Measurements from ENCODE around the gene FKBP14. TPM values are rescaled to one million over a fixed set of nuclear protein-coding genes. Genes with fewer than 3 reads are reported as not detected.
A peak's percentile ranks its signal among the peaks of the same experiment; 100 is the strongest.

Gene FKBP14
- total and polyA plus RNA-seq, 2 donors = 9.1 to 79.1 TPM

- Histone ChIP-seq H3K4me3 (ENCODE audit: low read depth, low read length) (no peak overlapping the region), H3K36me3 (ENCODE audit: insufficient read depth) (peaks cover 2% of the 10 kb centered on the region), H3K27ac (ENCODE audit: low read depth) (no peak overlapping the region), H3K4me1 (ENCODE audit: insufficient read depth) (no peaks in the 10 kb centered on the region)
- DNase-seq (ENCODE audit: extremely low spot score) = no peak
- 92% methylated on average over 2 of the region's 2 CpGs for WGBS
These were observed 22.1 kb upstream of the FKBP14 start for GRCh38 chr7:30048582-30048981.

GRCh38 chr7:30047124-30047523 is 20.6 kb upstream of the FKBP14 start:
- Histone ChIP-seq H3K36me3 (ENCODE audit: insufficient read depth) (peaks cover 2% of the 10 kb centered on the region), H3K4me1 (ENCODE audit: insufficient read depth) (no peaks in the 10 kb centered on the region), H3K27ac (ENCODE audit: low read depth) (no peak overlapping the region), H3K4me3 (ENCODE audit: low read depth, low read length) (no peak overlapping the region)
- no peak for DNase-seq (ENCODE audit: extremely low spot score)
- WGBS = 75% methylated on average over 2 of the region's 2 CpGs

DNA sequence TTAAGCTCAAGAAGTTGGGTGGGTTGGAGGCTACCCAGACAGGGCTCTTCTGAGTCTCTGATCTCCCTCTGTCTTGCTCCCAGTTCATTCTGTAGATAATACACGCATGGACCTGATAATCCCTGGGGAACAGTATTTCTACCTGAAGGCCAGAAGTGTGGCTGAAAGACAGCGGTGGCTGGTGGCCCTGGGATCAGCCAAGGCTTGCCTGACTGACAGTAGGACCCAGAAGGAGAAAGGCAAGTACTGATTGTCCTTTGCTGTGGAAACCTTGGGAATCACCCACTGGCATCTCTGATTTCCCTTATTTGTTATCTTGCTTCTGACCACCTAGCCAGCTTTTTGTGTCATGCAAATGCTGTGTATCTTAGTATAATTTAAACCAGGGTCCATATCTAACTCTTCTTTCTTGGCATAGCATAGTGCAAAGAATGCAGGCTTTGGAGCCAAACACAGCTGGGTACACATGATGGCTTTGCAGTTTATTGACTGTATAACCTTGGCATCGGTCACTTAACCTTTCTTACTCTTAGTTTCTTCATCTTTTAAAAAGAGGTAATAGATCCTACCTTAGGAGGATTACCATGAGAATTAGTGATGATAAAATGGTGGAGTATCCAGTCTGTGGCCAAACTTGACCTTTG is 19.7 kb upstream of the FKBP14 start:
- WGBS = 99% methylated on average over 3 of the region's 3 CpGs
- Histone ChIP-seq H3K27ac (ENCODE audit: low read depth) (no peak overlapping the region), H3K36me3 (ENCODE audit: insufficient read depth) (no peaks in the 10 kb centered on the region), H3K4me3 (ENCODE audit: low read depth, low read length) (no peak overlapping the region), H3K4me1 (ENCODE audit: insufficient read depth) (no peaks in the 10 kb centered on the region)
- no peak for DNase-seq (ENCODE audit: extremely low spot score)

DNA sequence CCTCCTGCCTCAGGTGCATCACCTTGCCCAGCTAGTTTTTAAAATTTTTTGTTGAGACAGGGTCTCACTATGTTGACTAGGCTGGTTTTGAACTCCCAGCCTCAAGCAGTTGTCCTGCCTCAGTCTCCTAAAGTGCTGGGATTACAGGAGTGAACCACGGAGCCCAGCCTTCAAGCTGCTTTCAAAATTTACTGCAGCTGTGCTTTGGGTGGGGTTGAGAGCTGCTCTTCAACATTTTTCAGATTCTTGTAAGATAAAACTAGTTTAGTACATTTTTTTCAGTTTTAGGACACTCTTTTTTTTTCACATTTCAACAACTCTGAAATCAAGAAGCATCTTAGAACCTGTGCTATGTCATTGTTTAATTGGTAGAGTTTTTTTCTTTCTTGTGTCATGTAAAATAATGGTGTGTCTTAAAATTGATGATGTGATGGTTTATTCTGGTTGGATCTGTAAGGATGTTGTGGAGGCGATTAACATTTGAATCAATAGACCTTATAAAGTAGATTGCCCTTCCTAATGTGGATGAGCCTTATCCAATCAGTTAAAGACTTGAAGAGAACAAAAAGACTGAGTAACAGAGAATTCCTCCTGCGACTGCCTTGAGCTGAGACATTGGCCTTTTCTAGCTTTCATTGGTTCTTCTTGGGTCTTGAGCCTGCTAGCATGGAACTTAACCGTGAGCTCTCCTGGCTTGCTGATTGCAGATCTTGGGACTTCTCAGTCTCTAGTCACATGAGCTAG is 15.2 kb upstream of the FKBP14 start:
- Histone ChIP-seq H3K4me3 (ENCODE audit: low read depth, low read length) (no peak overlapping the region), H3K36me3 (ENCODE audit: insufficient read depth) (no peaks in the 10 kb centered on the region), H3K4me1 (ENCODE audit: insufficient read depth) (no peaks in the 10 kb centered on the region), H3K27ac (ENCODE audit: low read depth) (no peak overlapping the region)
- 86% methylated on average over 4 of the region's 4 CpGs for WGBS
- no peak for DNase-seq (ENCODE audit: extremely low spot score)

DNA sequence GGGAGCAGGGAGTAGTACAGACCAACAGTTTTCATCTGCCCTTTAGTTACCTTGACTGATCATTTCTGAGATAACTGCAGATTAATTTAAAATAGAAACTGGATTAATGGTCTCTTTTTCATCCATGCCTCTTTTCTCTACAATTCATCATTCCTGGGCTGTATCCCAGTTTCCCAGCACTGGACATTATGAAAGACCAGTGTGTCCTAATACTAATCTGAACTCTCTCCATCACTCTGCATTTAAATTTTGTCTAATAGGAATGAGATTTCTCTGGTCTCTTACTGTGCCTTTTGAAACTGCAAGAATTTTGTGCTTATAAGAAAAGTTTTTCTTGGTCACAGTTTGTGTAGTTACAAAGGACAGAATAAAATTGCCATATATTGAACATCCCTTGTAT is 14.4 kb upstream of the FKBP14 start:
- Histone ChIP-seq H3K36me3 (ENCODE audit: insufficient read depth) (no peaks in the 10 kb centered on the region), H3K4me1 (ENCODE audit: insufficient read depth) (no peaks in the 10 kb centered on the region), H3K4me3 (ENCODE audit: low read depth, low read length) (no peak overlapping the region), H3K27ac (ENCODE audit: low read depth) (no peak overlapping the region)
- DNase-seq (ENCODE audit: extremely low spot score) = no peak

- WGBS = 69% methylated on average over 3 of the region's 3 CpGs
- Histone ChIP-seq H3K36me3 (ENCODE audit: insufficient read depth) (no peaks in the 10 kb centered on the region), H3K27ac (ENCODE audit: low read depth) (no peak overlapping the region), H3K4me3 (ENCODE audit: low read depth, low read length) (no peak overlapping the region), H3K4me1 (ENCODE audit: insufficient read depth) (no peaks in the 10 kb centered on the region)
- DNase-seq (ENCODE audit: extremely low spot score) = no peak
These were observed 11.9 kb upstream of the FKBP14 start for GRCh38 chr7:30038196-30038980.

DNA sequence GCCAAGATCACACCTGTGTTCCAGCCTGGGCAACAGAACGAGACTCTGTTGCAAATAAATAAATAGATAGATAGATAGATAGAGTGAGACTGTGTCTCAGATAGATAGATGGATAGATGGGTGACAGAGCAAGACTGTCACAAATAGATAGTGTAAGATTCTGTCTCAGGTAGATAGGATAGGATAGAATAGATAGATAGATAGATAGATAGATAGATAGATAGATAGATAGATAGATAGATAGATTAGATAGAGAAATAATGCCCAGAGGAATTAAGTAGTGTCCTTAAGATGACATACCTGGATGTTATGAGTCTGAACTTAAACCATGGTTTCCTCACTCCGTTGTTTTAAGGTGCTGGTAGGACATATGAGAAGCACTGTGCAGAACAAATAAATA is 9.7 kb upstream of the FKBP14 start:
- Histone ChIP-seq H3K36me3 (ENCODE audit: insufficient read depth) (no peaks in the 10 kb centered on the region), H3K4me3 (ENCODE audit: low read depth, low read length) (no peak overlapping the region), H3K4me1 (ENCODE audit: insufficient read depth) (no peaks in the 10 kb centered on the region), H3K27ac (ENCODE audit: low read depth) (no peak overlapping the region)
- no peak for DNase-seq (ENCODE audit: extremely low spot score)
- WGBS = 84% methylated on average over 2 of the region's 2 CpGs

GRCh38 chr7:30034501-30034900 is 8.0 kb upstream of the FKBP14 start:
- H3K4me1 ChIP-seq (ENCODE audit: insufficient read depth) = no peaks in the 10 kb centered on the region
- H3K36me3 ChIP-seq (ENCODE audit: insufficient read depth) = no peaks in the 10 kb centered on the region
- 94% methylated on average over 3 of the region's 3 CpGs for WGBS
- no peak overlapping the region for H3K4me3 ChIP-seq (ENCODE audit: low read depth, low read length)
- DNase-seq (ENCODE audit: extremely low spot score) = no peak
- no peak overlapping the region for H3K27ac ChIP-seq (ENCODE audit: low read depth)

GRCh38 chr7:30032310-30033125 is 6.0 kb upstream of the FKBP14 start:
- no peaks in the 10 kb centered on the region for H3K4me1 ChIP-seq (ENCODE audit: insufficient read depth)
- WGBS = 59% methylated on average over 4 of the region's 4 CpGs
- no peak overlapping the region for H3K4me3 ChIP-seq (ENCODE audit: low read depth, low read length)
- DNase-seq (ENCODE audit: extremely low spot score) = no peak
- H3K27ac ChIP-seq (ENCODE audit: low read depth) = no peak overlapping the region
- no peaks in the 10 kb centered on the region for H3K36me3 ChIP-seq (ENCODE audit: insufficient read depth)

- DNase-seq (ENCODE audit: extremely low spot score) = no peak
- Histone ChIP-seq H3K4me1 (ENCODE audit: insufficient read depth) (no peaks in the 10 kb centered on the region), H3K4me3 (ENCODE audit: low read depth, low read length) (no peak overlapping the region), H3K36me3 (ENCODE audit: insufficient read depth) (no peaks in the 10 kb centered on the region), H3K27ac (ENCODE audit: low read depth) (no peak overlapping the region)
- 37% methylated on average over 6 of the region's 6 CpGs for WGBS
These were observed 3.2 kb upstream of the FKBP14 start for GRCh38 chr7:30029696-30030095.

GRCh38 chr7:30028749-30029635 is 2.5 kb upstream of the FKBP14 start:
- no peak for DNase-seq (ENCODE audit: extremely low spot score)
- no peaks in the 10 kb centered on the region for H3K4me1 ChIP-seq (ENCODE audit: insufficient read depth)

GRCh38 chr7:30028216-30028748 is 1.8 kb upstream of the FKBP14 start, which contains the start of gene PLEKHA8:
TSS of gene PLEKHA8 (plus strand) at chr7:30028412. CDS start at chr7:30028763, 351 bp downstream.
- no peaks in the 10 kb centered on the region for H3K36me3 ChIP-seq (ENCODE audit: insufficient read depth)
- peak; percentile 66 for DNase-seq (ENCODE audit: extremely low spot score)
- under 1% methylated on average over 70 of the region's 70 CpGs for WGBS
- peak within 1 kb of the TSS; percentile 84 for H3K4me3 ChIP-seq (ENCODE audit: low read depth, low read length)
- H3K4me1 ChIP-seq (ENCODE audit: insufficient read depth) = no peaks in the 10 kb centered on the region
- peak within 1 kb of the TSS; percentile 88 for H3K27ac ChIP-seq (ENCODE audit: low read depth)

More at GRCh38 chr7:30028749-30029635, 2.5 kb upstream of the FKBP14 start:
- peak overlapping the region; percentile 84 for H3K4me3 ChIP-seq (ENCODE audit: low read depth, low read length)
- WGBS = under 1% methylated on average over 42 of the region's 42 CpGs
- no peaks in the 10 kb centered on the region for H3K36me3 ChIP-seq (ENCODE audit: insufficient read depth)
- H3K27ac ChIP-seq (ENCODE audit: low read depth) = peak overlapping the region; percentile 88

All from urinary bladder (tissue), 4 donors.